Activated CD8-positive, alpha-beta memory T cell treated with anti-CD3 and anti-CD28 coated beads, Interleukin-2, amount 50 U/mL, for 24 hours (primary cell): ENCODE measurements around the gene CYP4Z1.
"Not testable (repeated sequence)": the region's sequence is repeated elsewhere in the genome, so short reads cannot be mapped to it uniquely, and the experiment has no call there.

ENCODE experiments used
- DNase-seq: peaks from one replicate; pipeline ENCODE4 v3.0.0-alpha.2; 2020; ENCODE audit errors: extremely low read depth

CYP4Z1 gene

GRCh38 chr1:47128221-47128620, 61.2 kb downstream of the CYP4Z1 start:
- no peak for DNase-seq

DNA sequence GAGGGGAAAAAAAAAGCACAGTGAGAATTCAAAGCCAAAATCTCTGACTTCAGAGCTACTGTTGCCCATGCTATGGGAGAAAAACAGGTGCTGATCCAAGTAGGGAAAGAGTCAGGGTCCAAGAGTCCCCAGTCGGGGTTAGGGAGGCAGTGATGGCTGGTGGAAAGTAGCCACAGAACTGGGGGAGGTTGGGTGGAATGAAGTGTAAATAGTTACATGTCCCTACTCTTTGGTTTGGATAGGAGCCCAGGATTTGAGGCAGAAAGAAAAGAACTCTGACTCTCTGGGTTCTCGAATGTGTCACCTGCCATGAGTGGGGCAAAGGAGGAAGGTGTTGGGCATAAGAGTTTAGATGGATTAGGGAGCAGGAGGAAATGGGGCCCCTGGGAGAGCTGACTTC, 61.8 kb downstream of the CYP4Z1 start:
- DNase-seq: not testable (repeated sequence)

DNA sequence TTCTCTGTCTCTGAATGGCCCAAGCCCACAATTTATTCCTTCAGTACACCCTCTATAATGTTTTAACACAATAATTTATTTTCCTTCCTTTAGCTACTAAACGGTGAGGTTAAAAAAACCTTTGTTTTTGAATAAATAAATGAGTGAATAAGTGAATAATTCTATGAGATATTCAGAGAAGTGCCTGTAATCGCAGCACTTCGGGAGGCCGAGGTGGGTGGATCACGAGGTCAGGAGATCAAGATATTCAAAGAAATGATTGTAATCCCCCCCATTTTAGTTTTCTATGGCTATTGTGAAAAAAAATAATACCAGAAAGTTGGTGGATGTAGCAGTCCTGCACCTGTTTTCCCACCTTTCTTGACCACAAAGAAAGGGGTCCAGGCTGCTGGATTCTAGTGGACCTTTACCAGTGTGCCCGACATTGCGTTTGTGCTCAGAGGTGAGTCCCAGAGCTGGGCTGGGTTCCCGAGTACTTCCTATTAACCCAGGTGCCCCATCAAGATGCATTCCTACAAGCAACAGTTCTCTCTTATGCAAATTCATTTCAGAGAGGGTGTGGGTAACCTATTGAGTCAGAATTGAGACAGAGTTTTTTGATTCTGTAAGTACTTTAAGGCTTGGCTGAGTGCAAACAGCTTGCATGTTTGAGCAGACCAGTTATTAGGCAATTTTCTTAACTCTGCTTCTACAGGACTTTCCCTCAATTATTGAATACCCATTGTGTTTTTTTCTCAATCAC, 62.6 kb downstream of the CYP4Z1 start:
- not testable (repeated sequence) for DNase-seq

GRCh38 chr1:47132665-47133064, 65.6 kb downstream of the CYP4Z1 start:
- DNase-seq: not testable (repeated sequence)

- no peak for DNase-seq
Observed at GRCh38 chr1:47137198-47137597, 70.2 kb downstream of the CYP4Z1 start, which contains the start of gene CYP4A22. CYP4A22 (plus strand) TSS chr1:47137441; CDS start chr1:47137486, 45 bp downstream.

DNA sequence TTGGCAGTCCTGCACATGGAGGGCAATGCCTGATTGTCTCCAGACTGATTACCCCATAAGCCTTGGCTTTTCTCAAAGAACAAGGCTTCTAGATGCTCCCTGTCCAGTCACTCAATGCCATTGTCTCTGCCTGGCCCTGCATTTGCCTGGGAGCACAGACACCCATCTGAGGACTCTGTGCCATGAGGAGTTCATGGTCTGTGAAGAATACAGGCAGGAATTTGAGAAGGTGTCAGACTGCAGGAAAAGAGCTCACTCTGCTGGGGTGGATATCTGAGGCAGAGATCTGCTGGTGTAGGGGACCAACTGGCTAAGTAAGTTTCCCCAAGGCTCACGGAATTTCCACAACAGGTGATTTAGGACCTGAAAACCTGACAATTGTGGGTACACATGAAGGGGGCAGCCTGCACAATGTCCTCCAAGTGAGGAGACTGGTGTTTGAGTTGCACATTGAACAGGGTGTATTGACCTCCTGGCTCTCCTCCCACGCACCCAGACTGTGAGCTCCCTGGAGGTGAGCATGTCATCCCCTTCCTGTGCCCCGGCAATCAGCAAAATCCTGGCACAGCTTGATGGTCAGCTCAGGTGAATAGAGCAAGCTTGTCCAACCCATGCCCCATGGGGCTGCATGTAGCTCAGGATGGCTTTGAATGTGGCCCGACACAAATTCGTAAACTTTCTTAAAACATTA, 71.0 kb downstream of the CYP4Z1 start:
- no peak for DNase-seq

DNA sequence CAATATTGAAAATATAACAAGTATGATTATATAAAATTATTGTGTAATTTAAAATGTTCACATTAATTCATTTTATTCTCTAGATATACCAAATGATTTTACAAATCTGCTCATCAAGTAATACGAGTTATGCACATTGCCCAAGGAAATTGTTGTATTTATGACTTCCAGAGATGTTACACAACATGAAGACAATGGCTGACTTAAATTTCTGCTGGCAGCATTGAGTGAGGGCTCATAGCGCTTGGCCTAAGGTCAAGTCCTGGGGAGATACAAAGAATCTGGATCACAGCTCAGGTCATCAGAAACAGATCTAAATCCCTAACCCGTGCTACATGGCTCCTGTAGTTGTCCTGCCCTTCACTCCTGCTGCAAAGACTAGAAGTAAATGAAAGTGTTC, 73.3 kb downstream of the CYP4Z1 start:
- not testable (repeated sequence) for DNase-seq

GRCh38 chr1:47143654-47144053, 76.6 kb downstream of the CYP4Z1 start:
- not testable (repeated sequence) for DNase-seq

GRCh38 chr1:47146495-47146894, 79.5 kb downstream of the CYP4Z1 start:
- not testable (repeated sequence) for DNase-seq

- no peak for DNase-seq
Observed at GRCh38 chr1:47147047-47147785, 80.2 kb downstream of the CYP4Z1 start.

DNA sequence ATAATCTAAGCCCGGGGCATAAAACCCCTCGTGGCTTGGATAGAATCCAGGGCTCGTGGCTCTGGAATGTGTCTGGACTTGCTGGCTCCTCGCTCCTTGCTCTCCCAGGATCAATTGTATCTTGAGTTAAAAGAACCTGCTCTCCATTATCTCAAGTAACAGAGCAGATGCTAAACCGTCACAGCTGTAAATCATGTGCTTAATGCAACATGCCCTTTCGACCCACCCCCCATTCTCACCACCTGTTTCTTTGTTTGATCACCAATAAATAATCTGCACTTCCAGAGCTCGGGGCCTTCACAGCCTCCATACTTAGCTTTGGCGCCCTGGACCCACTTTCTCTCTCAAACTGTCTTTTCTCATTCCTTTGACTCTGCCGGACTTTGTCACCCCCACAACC, 82.1 kb downstream of the CYP4Z1 start:
- DNase-seq: not testable (repeated sequence)

DNA sequence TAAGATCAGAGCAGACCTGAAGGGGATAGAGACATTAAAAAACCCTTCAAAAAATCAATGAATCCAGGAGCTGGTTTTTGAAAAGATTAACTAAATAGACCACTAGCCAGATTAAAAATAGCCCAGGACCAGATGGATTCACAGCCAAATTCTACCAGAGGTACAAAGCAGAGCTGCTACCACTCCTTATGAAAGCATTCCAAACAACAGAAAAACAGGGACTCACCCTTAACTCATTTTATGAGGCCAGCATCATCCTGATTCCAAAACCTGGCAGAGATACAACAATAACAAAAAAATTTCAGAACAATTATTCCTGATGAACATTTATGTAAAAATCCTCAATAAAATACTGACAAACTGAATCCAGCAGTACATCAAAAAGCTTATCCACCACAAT, 89.4 kb downstream of the CYP4Z1 start:
- not testable (repeated sequence) for DNase-seq

- not testable (repeated sequence) for DNase-seq
Observed at GRCh38 chr1:47157957-47158356, 90.9 kb downstream of the CYP4Z1 start.

DNA sequence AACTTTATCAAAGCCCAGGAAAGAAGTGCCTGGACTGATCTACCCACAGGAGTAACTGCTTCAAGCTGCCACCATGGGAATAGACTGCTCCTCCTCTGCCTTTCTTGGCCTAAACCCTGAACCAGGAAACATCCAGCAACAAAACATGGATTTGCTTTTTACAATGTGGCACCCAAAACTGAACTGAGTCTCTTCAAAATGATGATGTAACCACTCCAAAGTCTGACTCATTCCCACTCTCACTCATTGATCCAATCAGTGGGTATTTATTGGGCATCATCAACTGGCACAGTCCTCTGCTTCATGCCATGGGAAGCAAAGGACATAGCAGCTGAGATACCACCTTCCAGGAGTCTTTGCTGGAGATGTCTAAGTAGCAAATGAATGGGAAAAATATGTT, 93.7 kb downstream of the CYP4Z1 start:
- DNase-seq: no peak

DNA sequence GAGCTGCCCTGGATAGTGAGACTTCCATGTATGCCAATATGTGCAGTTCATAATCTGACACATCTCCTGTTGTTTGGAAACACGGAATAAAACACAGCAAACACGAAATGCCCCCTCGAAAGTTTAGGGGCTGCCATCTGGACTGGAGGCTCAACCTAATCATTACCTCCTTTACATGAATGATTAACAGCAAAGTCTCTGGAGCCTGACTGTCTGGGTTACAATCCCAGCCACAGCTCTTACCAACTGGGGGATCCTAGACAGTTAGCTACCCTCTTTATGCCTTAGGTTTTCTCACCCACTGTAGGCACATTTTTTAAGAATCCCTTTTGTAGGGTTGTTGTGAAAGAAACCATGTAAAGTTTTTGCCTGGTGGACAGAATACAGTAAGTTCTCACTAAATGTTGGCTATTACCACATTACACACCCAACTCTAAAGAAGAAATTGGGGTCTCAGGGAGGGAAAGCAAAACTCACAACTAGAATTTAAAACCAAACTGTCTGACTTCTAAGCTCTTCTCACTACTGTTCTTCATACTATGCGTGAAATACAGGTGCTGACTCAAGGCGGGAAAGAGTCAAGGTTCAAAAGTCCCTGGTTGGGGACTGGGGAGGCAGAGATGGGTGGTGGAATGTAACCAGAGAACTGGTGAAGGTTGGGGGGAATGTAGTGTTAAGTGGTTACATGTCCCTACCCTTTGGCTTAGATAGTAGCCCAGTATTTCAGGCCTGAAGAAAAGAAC, 94.4 kb downstream of the CYP4Z1 start:
- DNase-seq: no peak

- DNase-seq: no peak
Observed at GRCh38 chr1:47164552-47164951, 97.5 kb downstream of the CYP4Z1 start.
